HG03442 (cell line): ENCODE results near the gene SIK2.
"Not testable (repeated sequence)": the region's sequence is repeated elsewhere in the genome, so short reads cannot be mapped to it uniquely, and the experiment has no call there.

Experiments
- ATAC-seq: cut with Tn5 transposase; IDR thresholded peaks from one replicate; pipeline ENCODE4 v1.9.1; 2021; ENCODE audit warnings: mild to moderate bottlenecking, moderate library complexity; ENCODE audit not compliant: unreplicated experiment

Gene SIK2

DNA sequence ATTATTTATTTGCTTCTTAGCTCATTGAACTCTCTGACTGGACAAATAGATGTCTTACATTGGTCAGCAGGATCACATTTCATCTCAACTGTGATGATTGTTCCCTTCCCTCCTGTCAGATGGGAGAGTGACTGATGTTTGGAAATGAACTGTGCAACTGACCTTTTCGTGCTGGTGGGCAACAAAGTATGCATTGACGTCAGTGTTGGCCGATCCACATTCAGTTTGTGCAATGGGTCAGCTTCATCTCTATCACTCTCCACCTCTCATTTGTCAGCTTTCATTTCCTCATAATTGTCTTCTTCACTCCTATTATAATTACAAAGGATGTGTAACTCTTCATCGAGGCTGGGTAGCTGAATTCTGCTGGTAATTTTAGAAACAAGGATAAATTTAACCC lies 92.6 kb downstream of the SIK2 start:
- ATAC-seq, result no peak

DNA sequence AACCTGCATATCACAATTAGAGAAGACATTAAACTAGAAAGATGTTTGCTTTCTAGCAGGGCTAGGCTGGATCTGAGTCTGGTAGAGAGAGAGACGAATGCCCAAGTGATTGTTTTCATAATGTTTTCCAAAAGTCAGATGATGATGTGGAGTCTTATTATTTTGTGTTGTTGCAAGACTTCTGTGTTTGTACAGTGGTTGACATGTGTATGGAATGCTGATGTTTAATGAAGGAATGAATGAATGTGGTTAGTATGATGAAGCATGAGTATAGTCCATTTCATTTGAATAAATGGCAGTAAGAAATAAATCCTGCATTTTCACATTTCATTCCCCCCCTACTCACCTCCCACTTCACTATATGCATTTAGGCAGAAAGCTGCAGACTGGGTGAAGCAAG lies 94.3 kb downstream of the SIK2 start:
- no peak for ATAC-seq

DNA sequence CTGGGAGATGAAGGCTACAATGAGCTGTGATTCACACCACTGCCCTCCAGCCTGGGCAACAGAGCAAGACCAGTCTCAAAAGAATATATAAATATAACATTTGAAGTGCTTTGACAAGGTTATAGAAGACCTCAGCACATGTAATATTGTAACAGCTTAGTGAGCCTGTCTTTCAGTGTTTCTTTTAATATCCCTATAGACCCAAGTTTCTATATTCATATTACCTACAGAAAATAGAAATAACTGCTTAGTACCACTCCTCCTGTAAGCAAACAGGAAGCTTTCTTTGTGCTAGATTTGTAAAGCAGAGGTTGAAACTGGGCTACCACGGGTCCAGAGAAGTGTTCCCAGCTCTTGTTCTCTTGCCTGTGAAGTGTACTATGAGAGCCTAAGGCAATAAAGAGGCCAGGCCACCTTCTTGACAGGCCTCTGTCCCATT lies 95.7 kb downstream of the SIK2 start:
- ATAC-seq, result no peak

DNA sequence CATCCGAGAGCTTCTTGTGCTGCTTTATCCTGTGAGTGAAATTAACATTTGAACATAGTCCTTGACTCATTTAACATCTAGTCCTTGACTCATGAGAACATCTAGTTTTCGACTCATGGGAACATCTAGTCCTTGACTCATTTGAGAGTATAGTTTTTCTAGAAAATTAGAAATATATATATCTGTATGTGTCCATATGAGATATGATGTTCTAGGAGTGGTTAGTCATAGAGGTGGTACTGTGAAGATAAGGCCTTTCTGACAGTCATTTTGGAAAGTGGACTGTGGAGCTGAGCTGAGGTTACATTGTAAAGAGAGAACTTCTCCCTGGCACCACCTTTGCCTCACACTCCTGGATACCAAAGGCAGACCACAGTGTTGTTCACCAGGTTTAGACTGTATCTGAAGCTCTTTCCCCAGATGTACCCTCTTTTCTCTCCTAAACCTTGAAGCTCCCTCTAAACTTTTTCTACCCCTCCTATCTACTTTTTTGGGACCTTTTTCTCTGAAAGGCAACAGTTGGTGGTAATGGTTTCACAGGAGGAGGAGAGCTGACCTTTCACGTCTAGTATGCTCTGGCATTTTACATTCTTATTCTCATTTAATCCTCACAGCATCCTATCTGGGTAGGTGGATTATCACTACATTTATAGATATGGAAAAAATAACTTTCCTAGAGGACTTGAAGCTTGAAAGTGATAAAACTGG lies 96.8 kb downstream of the SIK2 start:
- ATAC-seq, result no peak

DNA sequence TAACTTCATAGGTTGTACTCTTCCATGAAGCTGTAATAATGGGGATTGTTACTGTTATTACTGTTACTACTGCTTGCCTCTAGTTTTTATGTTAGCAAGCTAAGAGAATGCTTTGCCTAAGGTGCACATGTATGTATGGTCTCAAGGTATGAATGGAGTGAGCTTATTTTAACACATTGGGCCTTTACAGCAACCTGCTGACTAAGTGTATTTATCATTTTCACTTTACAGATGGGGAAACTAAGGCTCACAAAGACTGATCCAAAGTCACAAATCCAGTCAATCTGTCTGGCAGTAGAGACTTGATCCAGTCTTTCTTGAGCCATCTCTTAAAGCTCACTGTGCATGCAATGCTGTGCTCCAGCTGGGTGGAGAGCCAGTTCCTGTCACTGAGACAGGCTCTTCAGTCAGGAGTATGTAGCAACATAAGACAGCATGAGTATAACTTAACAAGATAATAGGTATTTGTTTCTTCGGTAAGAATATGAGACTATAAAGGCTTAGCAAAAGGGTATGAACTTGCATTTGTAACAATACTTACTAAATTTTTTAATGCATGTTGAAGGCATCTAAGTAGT lies 97.4 kb downstream of the SIK2 start:
- no peak for ATAC-seq

DNA sequence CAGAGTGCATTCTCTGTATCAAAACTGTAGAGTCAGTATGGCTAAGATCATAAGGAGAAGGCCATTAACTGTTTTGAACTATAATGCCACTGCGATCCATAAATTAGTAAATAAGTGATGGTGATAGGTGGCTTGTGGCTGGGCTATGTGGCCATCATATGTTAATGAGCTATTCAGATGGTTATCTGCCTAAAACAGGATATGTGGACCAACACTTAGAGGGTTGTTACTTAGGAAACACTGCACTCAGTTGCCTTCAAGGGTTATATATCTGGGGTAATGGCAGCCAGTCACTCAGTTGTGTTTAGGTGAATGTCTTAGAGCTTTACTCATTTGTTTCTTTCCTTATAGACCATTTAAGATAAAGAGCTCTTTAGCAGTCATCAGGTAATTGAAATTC lies 97.9 kb downstream of the SIK2 start:
- no peak for ATAC-seq

DNA sequence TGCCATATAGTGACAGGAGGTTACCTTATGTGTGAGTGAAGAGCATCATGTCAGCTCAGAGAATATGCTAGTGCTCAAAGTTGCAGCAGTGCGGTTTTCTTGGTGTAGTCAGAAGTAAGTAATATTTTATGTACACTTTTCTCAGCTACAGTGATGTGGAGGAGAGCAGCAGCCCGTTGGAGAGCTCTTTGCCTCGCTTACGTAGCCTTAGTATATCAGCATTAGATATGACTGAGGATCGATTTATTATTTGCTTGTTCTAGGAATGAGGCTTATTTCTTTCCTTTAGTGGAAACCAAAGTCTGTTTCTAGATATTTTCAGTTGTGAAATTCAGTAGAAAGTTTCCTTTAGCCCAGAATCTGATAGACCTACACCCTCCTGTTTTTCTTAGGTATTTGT lies 100.4 kb downstream of the SIK2 start:
- ATAC-seq, result no peak

DNA sequence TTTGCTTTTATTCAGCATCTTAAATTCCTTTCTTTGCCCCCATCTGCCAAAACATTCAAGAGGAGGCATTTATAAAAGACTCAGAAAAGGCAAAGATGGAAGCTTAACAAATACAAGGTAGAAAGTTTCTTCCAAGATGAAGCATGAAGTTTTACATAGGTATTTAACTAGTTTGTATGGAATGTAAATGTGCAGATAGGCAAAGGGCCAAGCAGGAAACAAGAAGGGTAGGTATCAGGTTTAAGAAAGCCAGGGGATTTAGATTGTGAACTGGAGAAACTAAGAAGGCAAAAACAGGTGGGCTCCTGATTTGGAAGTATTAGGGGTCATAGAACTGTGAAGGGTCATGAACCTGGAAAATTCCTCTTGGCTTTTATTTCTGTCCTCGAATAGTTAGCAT lies 101.3 kb downstream of the SIK2 start:
- ATAC-seq, result no peak

DNA sequence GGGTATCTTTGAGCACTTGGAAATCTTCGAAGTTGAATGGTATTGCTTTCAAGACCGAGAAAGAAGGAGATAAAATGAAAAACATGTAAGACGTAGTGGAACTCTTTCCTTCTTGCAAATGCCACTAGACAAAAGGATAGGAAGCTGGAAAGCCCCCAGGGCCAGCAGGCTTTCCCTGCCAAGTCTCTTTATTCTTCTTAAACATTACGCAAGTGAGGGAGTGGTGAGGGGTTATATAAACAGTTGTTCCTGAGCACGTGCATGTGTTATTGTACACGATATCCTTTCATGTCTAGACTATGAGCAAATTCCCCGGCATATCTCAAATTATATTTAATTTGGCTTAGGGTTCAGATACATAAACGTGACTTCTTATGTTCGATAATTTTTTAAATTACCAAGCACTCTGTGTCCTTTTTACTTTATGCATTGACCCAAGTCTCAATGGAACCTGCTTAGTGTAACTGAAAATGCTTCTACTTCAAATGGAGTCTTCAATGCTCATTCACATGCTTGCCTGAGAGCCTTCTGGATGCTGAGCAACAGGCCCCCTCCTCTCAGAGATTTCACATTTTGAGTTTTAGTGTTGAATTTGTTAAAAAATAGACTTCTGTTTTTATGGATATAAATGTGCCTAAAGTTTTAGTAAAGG lies 104.9 kb downstream of the SIK2 start:
- no peak for ATAC-seq

DNA sequence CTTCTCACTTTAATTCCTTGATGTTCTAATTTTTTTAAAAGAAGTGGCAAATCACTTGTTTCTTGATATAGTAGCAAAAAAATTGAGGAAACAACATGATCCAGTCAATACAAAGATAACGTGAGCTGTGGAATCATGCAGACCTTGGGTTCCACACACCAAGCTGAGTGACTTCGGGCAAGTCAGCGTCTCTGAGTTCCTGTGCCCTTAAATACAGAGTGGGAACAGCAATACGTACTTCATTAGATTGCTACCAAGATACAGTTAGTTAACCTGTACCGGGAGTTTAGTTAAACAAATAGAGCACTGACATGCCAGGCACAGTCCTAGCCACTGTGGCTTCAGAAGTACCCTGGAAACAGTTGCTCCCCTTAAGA lies 105.4 kb downstream of the SIK2 start:
- no peak for ATAC-seq

DNA sequence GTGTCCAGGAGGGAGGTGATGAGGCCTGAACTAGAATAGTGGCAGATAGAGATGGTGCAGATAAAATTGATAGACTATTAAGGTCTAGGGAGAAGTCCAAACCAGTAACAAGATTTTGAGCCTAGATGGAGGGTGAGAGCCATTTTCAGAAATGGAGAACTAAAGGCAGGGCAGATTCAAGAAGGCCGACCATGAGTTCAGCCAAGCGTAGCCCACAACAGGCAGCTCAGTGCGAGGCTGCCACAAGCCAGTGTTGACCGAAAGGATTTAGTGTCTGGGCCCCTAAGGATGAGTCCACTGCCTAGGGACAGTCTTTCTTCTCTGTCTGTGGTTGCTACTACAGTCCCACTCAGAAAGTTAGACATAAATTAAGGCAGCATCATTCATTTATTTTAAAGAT lies 112.3 kb downstream of the SIK2 start:
- no peak for ATAC-seq

DNA sequence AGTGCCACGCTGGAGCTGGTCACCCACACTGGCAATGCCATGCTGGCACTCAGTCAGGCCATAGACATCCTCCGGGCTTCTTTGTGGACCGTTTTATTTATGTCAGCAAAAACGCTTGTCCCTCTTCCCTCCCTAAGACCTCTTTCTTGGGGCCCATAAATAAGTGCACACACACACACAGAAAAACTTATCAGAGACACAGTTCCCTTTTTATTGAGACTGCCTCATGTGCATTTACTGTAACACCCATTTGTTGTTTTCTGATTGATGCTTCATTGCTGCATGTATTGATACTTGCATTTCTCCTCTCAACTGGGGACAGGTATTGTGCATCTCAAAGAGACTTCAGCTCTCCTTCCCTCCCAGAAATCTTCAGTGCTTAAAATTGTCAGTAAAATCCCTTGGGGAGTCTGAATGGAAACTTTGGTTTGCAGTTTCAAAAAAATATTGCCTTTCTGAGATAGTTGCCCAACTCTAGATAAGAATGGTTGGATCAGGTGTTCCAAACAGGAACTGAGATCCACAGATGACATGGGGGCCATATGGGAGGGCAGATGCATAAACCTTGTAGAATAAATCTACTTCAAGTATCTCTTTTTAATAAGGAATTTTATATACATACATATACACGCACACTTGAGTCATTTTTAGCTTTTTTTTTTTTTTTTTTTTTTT lies 113.0 kb downstream of the SIK2 start:
- no peak for ATAC-seq

DNA sequence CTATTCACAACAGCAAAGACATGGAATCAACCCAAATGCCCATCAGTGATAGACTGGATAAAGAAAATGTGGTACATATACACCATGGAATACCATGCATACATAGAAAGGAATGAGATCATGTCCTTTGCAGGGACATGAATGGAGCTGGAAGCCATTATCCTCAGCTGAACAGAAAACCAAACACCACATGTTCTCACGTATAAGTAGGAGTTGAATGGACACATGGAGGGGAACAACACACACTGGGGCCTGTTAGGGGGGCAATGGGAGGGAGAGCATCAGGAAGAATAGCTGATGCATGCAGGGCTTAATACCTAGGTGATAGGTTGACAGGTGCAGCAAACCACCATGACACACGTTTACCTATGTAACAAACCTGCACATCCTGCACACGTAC lies 115.4 kb downstream of the SIK2 start:
- ATAC-seq, result not testable (repeated sequence)

DNA sequence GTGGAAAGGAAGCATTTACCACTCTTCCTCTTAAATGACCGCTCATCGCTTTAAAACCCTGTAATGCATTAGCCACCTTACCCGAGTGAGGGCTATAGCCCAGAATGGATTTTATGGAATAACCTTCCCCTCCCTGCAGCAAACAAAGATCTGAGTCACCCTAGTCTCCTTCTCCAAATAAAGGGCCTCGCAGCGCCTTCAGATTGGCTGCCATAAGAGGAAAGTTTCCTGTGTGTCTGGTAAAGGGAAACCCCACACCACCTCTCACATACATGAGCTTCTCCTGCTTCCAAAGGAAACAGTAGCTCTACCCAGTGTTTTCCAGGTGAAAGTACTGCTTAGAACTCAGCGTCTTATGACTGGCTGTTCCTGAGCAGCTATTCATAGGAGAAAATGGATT lies 116.2 kb downstream of the SIK2 start:
- ATAC-seq, result no peak

DNA sequence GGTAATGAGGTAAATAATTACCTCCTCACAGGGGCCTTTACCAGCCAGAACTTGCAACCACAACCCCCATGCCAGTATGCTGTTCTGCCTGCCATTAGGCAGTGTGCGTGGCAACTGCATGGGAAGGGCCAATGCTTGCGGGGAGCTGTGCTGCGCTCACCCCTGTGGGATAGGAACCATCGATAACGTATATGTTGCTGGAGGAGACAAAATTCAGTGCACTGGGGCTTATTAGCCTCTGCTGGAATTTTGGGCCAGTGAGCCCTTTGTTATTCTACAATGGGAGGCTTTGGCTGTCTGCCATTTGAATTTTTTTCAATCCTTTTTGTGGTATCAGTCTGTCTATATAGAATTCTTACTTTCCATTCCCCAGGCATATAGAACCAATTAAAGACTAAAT lies 116.6 kb downstream of the SIK2 start:
- no peak for ATAC-seq

DNA sequence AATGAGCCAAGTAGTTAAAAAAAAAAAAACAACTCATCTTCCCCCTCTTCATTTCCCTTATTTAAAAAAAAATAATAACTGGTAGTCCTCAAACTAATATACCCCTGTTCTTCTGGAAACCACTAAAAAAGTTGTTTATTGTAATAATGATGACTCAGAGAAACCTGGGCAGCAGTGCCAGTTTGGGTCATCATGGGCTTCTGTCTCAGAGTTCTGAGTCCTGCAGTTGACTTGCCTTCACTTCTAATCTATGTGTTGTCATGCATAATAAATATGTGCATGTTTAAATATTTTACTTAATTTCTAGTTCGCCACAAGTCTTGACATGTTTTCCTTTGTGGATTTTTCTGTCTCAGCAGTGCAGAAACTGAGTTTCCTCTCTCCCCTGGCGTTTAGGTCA lies 117.1 kb downstream of the SIK2 start:
- ATAC-seq, result no peak

DNA sequence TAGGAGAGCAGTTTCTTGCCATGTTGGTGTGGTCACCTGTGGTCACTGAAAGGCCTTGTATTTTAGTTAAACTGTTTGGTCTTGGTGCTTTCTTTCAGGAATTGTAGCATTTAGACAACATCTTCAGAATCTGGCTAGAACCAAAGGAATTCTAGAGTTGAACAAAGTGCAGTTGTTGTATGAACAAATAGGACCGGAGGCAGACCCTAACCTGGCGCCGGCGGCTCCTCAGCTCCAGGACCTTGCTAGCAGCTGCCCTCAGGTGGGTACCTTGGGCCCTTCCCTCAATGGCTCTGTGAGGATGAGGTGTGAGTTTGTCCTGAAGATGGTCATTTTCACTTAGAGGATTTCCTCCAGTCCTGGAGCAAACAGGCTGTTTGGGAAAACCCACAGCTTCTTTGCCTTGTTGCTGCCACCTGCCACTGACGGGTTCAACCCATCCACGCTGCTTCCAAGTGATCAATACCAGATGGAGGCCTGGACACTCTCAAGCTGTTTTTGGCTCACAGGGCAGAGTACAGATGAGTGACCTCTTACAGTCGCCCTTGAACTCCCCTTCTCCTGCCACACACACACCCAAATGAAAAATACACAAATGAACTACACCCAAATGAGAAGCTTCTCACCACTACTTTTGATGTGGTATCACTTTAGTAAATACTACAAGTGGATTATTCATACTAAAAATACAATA lies 118.7 kb downstream of the SIK2 start:
- ATAC-seq, result no peak

DNA sequence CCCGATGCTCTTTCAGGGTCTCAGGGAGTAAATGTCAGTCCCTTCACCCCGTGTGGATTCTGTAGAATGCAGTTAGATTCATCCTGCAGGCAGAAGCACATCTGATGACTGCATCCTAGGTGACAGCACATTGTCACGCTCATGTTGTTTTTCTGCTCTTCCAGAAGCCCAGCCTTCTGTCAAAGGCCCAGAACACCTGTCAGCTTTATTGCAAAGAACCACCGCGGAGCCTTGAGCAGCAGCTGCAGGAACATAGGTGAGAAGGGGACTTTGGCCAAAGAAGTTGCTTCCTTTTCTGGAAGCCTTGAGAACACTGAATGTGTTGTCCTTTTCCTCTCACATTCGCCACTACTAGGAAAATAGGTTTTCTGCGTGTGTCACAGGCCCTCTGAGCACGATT lies 120.3 kb downstream of the SIK2 start:
- ATAC-seq, result no peak

DNA sequence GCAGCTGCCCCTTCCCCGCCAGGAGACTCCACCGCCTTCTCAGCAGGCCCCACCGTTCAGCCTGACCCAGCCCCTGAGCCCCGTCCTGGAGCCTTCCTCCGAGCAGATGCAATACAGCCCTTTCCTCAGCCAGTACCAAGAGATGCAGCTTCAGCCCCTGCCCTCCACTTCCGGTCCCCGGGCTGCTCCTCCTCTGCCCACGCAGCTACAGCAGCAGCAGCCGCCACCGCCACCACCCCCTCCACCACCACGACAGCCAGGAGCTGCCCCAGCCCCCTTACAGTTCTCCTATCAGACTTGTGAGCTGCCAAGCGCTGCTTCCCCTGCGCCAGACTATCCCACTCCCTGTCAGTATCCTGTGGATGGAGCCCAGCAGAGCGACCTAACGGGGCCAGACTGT lies 121.3 kb downstream of the SIK2 start:
- no peak for ATAC-seq

DNA sequence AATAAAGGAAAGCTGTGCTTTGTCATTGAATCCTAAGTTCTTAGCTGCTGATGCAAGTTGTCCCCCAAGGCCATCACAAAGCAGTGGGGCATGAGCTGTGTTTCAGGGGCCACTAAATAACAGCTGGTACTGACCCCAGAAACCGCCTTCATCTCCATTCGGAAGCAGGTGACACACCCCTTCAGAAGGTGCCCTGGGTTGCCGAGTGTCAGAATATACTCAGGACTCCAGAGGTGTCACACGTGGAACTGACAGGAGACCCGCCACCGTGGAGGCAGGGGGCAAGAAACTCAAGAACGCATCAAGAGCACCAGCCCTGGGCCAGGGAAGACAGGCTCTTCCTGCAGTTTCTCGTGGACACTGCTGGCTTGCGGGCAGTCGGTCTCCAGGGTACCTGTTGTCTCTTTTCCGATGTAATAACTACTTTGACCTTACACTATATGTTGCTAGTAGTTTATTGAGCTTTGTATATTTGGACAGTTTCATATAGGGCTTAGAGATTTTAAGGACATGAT lies 122.4 kb downstream of the SIK2 start:
- no peak for ATAC-seq

DNA sequence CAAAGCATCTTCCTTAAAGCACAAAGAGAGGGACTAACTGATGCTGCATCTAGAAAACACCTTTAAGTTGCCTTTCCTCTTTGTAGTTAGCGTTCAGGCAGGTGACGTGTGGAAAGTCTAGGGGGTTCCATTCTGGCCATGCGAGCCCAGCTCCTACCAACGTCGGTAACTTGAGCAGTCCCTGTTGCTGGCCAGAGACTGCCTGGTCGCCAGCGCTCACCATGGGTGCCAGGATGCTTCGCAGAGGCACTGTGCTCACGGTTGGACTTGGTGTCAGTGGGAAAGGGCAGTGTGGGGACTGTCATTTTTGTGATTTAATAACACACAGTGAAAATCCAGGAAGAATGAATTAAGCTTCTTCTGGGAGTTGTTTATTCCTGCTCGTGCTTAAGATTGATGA lies 123.4 kb downstream of the SIK2 start:
- no peak for ATAC-seq
